Activated naive CD4-positive, alpha-beta T cell treated with anti-CD3 and anti-CD28 coated beads, Interleukin-2, amount 50 U/mL, for 16 hours (primary cell): ENCODE data around the gene BRS3.
"Not testable (repeated sequence)": the region's sequence is repeated elsewhere in the genome, so short reads cannot be mapped to it uniquely, and the experiment has no call there.

Experiments
- DNase-seq: peaks from one replicate; pipeline ENCODE4 v3.0.0-alpha.2; 2020

Gene BRS3

GRCh38 chrX:136487647-136488046 lies at the start of gene BRS3:
Gene BRS3 (plus strand): TSS chrX:136487947. CDS start chrX:136488115, 168 bp downstream.
- no peak for DNase-seq

- DNase-seq, result no peak
Measured at GRCh38 chrX:136438192-136438591, 49.6 kb upstream of the BRS3 start.

DNA sequence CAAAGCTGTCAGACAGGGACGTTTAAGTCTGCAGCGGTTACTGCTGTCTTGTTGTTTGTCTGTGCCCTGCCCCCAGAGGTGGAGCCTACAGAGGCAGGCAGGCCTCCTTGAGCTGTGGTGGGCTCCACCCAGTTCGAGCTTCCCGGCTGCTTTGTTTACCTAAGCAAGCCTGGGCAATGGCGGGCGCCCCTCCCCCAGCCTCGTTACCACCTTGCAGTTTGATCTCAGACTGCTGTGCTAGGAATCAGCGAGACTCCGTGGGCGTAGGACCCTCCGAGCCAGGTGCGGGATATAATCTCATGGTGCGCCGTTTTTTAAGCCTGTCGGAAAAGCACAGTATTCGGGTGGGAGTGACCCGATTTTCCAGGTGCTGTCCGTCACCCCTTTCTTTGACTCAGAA lies 42.1 kb upstream of the BRS3 start:
- DNase-seq, result not testable (repeated sequence)

DNA sequence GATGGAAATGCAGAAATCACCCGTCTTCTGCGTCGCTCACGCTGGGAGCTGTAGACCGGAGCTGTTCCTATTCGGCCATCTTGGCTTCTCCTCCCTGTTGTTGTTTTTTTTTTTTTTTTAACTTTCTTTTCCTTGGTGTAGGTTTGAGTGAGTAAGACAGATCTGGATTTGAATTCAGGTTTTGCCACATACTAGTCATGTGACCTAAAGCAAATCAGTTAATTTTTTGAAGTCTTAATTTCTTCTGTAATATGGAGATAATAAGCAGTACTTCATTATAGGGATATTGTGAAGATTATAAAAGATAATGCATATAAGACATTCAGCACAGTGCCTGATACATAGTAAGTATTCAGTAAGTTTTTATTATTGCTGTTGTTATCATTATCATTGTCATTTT lies 41.5 kb upstream of the BRS3 start:
- DNase-seq, result no peak

GRCh38 chrX:136447308-136447707 lies 40.4 kb upstream of the BRS3 start:
- DNase-seq, result no peak

GRCh38 chrX:136447968-136448367 lies 39.8 kb upstream of the BRS3 start:
- no peak for DNase-seq

GRCh38 chrX:136450050-136450830 lies 37.5 kb upstream of the BRS3 start:
- no peak for DNase-seq

- no peak for DNase-seq
Measured at GRCh38 chrX:136452614-136453013, 35.1 kb upstream of the BRS3 start.

DNA sequence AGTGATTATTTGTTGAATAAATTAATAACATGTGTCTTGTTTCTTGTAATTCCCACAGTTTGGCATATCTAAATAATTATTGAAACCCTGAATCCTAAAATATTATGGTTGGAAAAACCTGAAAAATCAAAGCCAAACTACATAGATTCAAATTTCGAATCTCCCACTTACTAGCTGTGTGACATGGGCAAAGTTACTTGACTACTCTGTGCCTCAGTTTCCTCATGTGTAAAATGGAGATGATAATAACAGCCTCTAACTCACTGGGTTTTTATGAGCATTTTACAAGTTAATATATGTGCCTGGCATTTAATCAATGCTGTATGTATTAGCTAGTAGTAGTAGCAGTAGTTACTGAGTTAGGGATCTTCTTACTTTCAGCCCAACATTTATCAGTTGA lies 34.6 kb upstream of the BRS3 start:
- no peak for DNase-seq

GRCh38 chrX:136453771-136454170 lies 34.0 kb upstream of the BRS3 start:
- DNase-seq, result no peak

DNA sequence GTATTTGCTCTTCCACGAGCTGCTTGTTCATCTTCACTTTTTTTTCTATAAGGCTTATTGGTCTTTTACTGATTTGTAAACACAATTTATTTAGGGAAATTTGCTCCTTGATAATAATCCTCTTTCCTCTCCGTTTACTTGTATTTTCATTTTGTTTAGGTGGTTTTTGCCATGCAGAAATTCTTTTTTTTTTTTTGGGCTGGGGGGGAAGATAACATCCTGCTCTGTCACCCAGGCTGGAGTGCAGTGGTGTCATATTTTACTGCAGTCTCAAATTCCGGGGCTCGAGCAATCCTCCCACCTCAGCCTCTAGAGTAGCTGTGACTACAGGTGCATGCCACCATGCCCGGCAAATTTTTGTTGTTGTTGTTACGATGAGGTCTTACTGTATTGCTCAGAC lies 31.6 kb upstream of the BRS3 start:
- no peak for DNase-seq

DNA sequence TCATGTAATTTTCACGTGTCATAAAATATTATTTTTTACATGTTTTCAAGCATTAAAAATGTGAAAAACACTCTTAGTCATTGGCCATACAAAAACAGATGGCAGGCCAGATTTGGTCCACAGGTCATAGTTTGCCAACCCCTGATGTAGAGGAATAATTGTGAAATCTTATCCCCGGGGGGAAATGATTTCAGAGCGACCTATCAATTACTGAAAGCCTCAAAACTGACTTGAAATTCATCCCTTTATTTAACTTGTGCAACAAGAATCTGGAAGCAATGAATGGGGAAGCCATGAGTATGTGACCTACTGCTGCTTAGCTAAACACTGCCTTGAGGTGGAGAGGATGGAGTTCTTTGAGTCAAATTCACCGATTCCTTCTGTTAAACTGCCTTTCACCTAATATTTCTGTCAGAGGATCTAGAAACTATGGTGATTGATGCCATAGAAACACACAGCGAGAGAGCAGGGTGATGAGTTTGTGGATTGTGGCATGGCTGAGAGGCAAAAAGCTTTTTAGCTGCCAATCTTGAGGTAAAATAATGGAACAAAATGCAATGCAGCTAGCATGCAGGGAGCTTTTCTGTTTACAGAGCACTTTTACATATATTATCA lies 30.3 kb upstream of the BRS3 start:
- DNase-seq, result no peak

DNA sequence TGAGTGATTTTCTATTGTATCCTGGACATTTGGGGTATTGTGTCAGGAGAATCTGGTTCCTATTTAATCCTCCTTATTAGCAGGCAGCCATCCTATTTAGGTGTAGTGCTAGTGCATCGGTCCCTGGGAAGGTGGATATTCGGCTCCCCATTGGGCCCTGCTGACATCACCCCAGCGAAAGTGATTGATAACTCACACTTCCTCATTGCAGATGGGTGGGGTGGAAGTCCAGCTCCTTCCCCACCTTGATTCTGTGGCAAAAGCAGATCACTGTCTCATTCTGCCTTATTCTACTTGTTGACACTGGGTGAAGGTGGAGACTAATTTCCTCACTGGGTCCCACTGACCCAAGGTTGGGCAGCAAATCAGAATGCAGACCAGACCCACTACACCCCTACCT lies 23.2 kb upstream of the BRS3 start:
- DNase-seq, result no peak

- no peak for DNase-seq
Measured at GRCh38 chrX:136467303-136467702, 20.4 kb upstream of the BRS3 start.

- no peak for DNase-seq
Measured at GRCh38 chrX:136468391-136469103, 19.2 kb upstream of the BRS3 start.

- no peak for DNase-seq
Measured at GRCh38 chrX:136473663-136474062, 14.1 kb upstream of the BRS3 start.

DNA sequence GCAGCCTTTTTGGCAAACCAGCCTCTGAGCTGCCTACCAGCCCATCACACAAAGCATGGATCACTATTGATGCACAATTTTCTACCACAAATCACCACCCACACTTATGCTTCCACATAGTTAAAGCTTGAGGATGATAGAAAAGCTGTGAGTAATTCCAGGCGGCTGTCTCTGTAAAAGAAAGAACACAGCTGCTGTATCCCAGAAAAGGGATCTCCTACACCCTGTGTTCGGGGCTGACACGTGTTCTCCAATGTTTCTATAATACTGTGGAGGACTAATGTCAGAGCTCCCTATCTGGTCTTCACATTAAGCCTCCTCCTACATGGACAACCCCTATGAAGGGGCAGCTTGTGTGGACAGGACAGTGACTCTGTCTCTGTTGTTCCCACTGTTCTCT lies 12.5 kb upstream of the BRS3 start:
- DNase-seq, result no peak

DNA sequence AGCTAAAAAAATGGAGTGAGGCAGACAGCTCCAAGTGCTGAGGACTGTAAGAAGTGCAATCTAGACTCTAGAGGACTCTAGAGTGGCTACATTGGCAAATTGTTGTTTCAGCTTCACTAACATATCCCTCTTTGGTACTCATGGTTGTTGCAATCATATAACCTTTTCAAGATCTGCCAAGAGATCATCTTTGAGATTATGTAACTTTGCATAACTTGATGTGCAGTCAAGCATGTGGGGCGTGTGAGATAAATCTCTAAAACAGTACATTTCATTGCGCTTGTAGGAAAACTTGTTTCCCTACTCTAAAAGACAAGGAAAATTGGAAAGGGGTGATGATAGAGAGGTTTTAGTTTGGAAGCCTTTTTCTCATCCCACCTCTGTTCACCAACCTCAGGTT lies 11.2 kb upstream of the BRS3 start:
- no peak for DNase-seq

GRCh38 chrX:136477026-136477425 lies 10.7 kb upstream of the BRS3 start:
- DNase-seq, result no peak

- no peak for DNase-seq
Measured at GRCh38 chrX:136480383-136480782, 7.4 kb upstream of the BRS3 start.

DNA sequence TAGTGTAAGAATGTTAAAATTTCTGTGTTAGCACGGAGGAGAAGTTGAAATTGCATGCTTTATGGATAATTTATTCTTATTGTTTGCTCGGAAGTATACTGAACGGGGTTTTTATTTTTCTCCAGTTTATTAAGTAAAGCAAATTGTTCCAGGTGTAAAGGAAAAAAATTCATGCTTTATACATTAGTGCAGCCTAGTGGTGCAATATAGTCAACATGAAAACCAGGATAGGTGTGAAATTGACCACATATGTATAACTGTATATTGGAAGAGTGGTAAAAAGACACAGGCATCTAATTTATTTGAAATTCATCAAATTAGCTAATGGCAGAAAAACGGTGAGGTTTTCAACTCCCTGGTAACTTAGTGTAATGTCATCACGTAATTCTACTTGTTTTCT lies 959 bp downstream of the BRS3 start:
- DNase-seq, result no peak

DNA sequence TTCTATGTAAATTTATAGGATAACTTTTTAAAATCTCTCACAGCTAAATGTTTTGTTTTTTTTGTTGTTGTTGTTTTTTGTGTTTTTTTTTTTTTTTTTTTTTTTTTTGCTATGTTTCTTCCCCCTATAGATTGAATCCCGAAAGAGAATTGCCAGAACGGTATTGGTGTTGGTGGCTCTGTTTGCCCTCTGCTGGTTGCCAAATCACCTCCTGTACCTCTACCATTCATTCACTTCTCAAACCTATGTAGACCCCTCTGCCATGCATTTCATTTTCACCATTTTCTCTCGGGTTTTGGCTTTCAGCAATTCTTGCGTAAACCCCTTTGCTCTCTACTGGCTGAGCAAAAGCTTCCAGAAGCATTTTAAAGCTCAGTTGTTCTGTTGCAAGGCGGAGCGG lies 4.1 kb downstream of the BRS3 start:
- no peak for DNase-seq

DNA sequence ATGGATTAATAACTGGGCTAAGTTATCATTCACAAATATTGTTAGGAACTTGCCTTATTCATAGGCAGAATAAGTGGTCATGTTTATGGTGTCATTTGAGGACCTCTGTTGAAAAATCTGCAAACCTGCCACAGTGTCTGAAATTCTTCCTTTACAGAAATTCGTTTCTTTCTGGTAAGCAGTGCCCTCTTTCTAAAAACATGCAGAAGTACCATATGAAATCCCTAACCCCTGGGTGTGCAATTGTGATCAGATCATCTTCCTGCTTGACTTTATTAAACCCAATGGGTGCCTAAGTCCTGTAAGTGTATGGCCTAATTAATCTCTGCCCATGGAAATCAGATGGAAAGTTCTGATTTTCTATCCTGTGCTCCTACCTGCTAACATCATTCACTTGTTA lies 5.3 kb downstream of the BRS3 start:
- no peak for DNase-seq

GRCh38 chrX:136495043-136495442 lies 7.3 kb downstream of the BRS3 start:
- no peak for DNase-seq
